ENCODE results near the gene INTS2. TPM values are rescaled to one million over a fixed set of nuclear protein-coding genes. Genes with fewer than 3 reads are reported as not detected.
A peak's percentile ranks its signal among the peaks of the same experiment; 100 is the strongest.

The INTS2 gene
- total RNA-seq, 1 experiment from 2014 or later = 20.8 TPM

GRCh38 chr17:61972311-61972710 is 44.5 kb upstream of the INTS2 start:
- Histone ChIP-seq H2AK5ac (ENCODE audit: insufficient read length, low read length) (no peak overlapping the region), H3K9ac (ENCODE audit: extremely low read depth, insufficient read length, low read length) (no peak overlapping the region), H2AFZ (ENCODE audit: low read length) (no peak overlapping the region), H2BK5ac (ENCODE audit: insufficient read length, low read length) (no peak overlapping the region), H4K91ac (ENCODE audit: insufficient read length, low read depth, low read length) (no peak overlapping the region), H3K23ac (ENCODE audit: insufficient read length, low read depth, low read length) (no peak overlapping the region), H3T11ph (ENCODE audit: low read length) (no peak overlapping the region), H3K27ac (ENCODE audit: insufficient read length, low read depth, low read length) (no peak overlapping the region), H3K4ac (ENCODE audit: low read depth, low read length) (no peak overlapping the region), H2BK12ac (ENCODE audit: insufficient read length, low read depth, low read length) (no peak overlapping the region), H3K79me1 (ENCODE audit: insufficient read depth, low read depth, low read length, poor library complexity, severe bottlenecking) (peaks cover 5% of the 10 kb centered on the region), H3K79me2 (ENCODE audit: insufficient read depth, low read length) (no peaks in the 10 kb centered on the region; the same call in 1 of the 2 replicates), H3K18ac (ENCODE audit: insufficient read length, low read depth, low read length) (no peak overlapping the region), H4K8ac (replicated peaks; ENCODE audit: insufficient read length, low read depth, low read length) (no peak overlapping the region), H2BK120ac (ENCODE audit: low read depth, low read length, poor library complexity, severe bottlenecking) (no peak overlapping the region), H2BK20ac (ENCODE audit: low read depth, low read length, poor library complexity, severe bottlenecking) (no peak overlapping the region), H3K14ac (ENCODE audit: insufficient read depth, low read length) (no peak overlapping the region), H3K4me1 (ENCODE audit: insufficient read depth, low read length) (no peaks in the 10 kb centered on the region), H2BK15ac (ENCODE audit: low read depth, low read length) (no peak overlapping the region), H4K5ac (ENCODE audit: insufficient read length, low read depth, low read length) (no peak overlapping the region), H3K4me2 (ENCODE audit: insufficient read depth, insufficient read length, low read length) (no peak overlapping the region), H3K27me3 (ENCODE audit: insufficient read depth, low read length) (no peaks in the 10 kb centered on the region), H3K9me3 (ENCODE audit: control insufficient read depth, low read depth, low read length) (no peaks in the 10 kb centered on the region), H3K56ac (ENCODE audit: insufficient read length, low read depth, low read length) (no peak overlapping the region), H3K23me2 (ENCODE audit: insufficient read length, low read depth, low read length, poor library complexity, severe bottlenecking) (no peaks in the 10 kb centered on the region), H4K20me1 (ENCODE audit: control insufficient read depth, insufficient read depth, insufficient read length) (no peaks in the 10 kb centered on the region)
- no peaks in the 10 kb centered on the region for H3K9me3 Mint-ChIP-seq
- H3K4me1 Mint-ChIP-seq = peaks cover 6% of the 10 kb centered on the region in 2 experiments
- DNase-seq = no peak
- H3K36me3 Mint-ChIP-seq (ENCODE audit: insufficient read depth in 1 of 3, low read depth in 3 of 3) = peaks cover 31 to 72% (median 58%) of the 10 kb centered on the region in 3 experiments; a peak in 6 of 7 replicates
- TF ChIP-seq CTCF (conservative IDR thresholded peaks at IDR 0.05) = no peak
- peak overlapping the region in 2 of 3 experiments; percentile 72 to 93; a peak in 4 of 7 replicates for H3K27ac Mint-ChIP-seq
- no peak overlapping the region for H3K4me3 Mint-ChIP-seq
- H3K27me3 Mint-ChIP-seq (ENCODE audit: low read depth) = no peaks in the 10 kb centered on the region
